Coronary artery (tissue), 2 donors: ENCODE measurements around the gene LRP5.
"Not testable (repeated sequence)": the region's sequence is repeated elsewhere in the genome, so short reads cannot be mapped to it uniquely, and the experiment has no call there.

Experiments used
- DNase-seq: peaks from one replicate; pipeline ENCODE4 v3.0.0-alpha.2; 2017; ENCODE audit warnings: low spot score
- H3K27ac ChIP-seq, 2 donors: fragments of 200-600 bp; sonication (generic); one replicate each; pipeline ENCODE4 v1.5.1; 2016 to 2019
- H3K4me3 ChIP-seq: fragments of 200-600 bp; sonication (generic); 2 replicates; pipeline ENCODE4 v1.5.1; 2016; ENCODE audit warnings: mild to moderate bottlenecking, moderate library complexity
- CTCF ChIP-seq: fragments of 200-600 bp; sonication (generic); IDR thresholded peaks from one replicate; pipeline ENCODE4 v1.5.1; 2019; ENCODE audit warnings: antibody characterized with exemption

Gene LRP5

GRCh38 chr11:68274306-68274705 is 38.1 kb upstream of the LRP5 start:
- no peak for TF ChIP-seq CTCF
- Histone ChIP-seq H3K4me3 (no peak overlapping the region), H3K27ac (no peak overlapping the region)
- no peak for DNase-seq

- TF ChIP-seq CTCF: no peak
- Histone ChIP-seq H3K4me3 (no peak overlapping the region), H3K27ac (no peak overlapping the region)
- DNase-seq: no peak
These were observed 36.5 kb upstream of the LRP5 start for GRCh38 chr11:68275721-68276507.

DNA sequence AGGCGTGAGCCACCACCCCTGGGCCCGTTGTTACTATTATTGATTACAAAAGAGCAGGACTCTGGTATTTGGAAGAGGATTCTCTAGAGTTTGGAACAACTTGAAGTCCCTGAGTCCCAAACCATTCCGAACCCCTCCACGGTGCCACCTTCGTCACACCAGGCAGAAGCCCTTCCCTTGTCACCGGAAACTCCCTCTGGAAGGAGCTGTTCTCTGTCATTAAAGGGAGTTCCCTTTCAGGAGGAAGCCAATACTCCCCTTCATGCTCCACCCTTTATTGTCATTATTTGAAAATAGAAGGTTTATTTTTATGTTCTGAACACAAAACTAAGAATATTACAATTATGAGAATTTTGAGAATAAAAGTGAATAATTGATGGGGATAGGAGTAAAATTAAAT is 35.5 kb upstream of the LRP5 start:
- Histone ChIP-seq H3K27ac (no peak overlapping the region), H3K4me3 (no peak overlapping the region)
- DNase-seq: no peak
- no peak for TF ChIP-seq CTCF

DNA sequence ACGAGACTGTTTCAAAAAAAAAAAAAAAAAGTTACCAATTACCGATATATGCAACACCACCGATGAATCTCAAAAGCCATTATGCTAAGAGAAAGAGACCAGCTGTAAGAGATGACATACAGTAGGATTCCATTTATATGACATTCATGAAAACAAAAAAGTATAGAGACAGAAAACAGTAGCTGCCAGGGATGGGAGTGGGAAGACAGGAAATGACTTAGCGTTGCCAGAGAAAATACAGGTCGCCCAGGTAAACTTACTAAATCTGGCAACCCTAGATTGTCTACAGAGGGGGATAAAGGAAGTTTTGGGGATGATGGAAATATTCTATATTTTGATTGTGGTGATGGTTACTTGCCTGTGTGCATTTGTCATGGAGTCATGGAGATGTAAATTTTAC is 32.7 kb upstream of the LRP5 start:
- H3K4me3 ChIP-seq: no peak overlapping the region
- no peak for DNase-seq
- TF ChIP-seq CTCF: no peak
- no peak overlapping the region for H3K27ac ChIP-seq

DNA sequence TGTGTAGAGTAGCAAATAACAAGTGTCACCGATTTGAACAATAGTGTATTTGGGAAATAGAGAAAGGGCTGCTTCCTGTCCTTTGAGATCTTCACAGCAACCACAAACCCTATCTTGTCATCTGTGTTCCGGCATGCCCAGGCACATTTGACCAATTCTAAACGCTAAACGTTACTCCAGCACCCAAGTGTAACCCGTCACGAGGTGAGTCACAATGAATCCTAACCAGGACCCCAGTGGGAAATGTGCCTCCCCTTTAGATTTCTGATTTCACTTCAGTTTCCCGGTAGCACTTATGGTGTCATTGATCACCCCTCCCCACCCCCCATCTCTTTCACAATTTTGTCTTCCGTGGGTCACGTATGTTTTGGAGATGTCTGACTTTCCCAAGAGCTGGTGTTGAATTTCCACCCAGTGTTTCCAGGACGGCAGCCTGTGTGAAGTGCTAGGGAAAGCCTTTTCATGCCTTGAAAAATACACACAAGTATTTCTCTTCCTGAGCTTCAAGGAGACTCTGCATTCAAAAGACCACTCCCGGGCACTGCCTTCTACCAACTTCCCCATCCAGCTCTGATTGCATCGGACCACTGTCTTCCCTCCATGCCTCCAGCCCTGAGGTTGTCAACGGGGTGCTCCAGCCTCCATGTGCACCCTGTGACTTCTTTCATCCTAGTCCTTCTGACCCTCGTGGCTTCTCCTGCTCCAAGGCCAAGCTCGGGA is 30.1 kb upstream of the LRP5 start:
- no peak for DNase-seq
- no peak overlapping the region for H3K4me3 ChIP-seq
- TF ChIP-seq CTCF: no peak
- no peak overlapping the region for H3K27ac ChIP-seq

GRCh38 chr11:68282861-68283230 is 29.5 kb upstream of the LRP5 start:
- Histone ChIP-seq H3K4me3 (no peak overlapping the region), H3K27ac (no peak overlapping the region)
- DNase-seq: no peak
- no peak for TF ChIP-seq CTCF

- not testable (repeated sequence) for DNase-seq, H3K4me3 ChIP-seq
These were observed 27.8 kb upstream of the LRP5 start for GRCh38 chr11:68284588-68284987.

More at GRCh38 chr11:68284588-68284987, 27.8 kb upstream of the LRP5 start:
- not testable (repeated sequence) for H3K27ac ChIP-seq
